ENCODE measurements around the gene CCDC92.

- TF ChIP-seq CTCF (IDR thresholded peaks at IDR 0.05) (no peak), POLR2A (IDR thresholded peaks at IDR 0.05) (no peak)
Measured at GRCh38 chr12:123910761-123911193, 61.9 kb downstream of the CCDC92 start.

Measured in testis (tissue), 2 donors.